Activated naive CD4-positive, alpha-beta T cell treated with anti-CD3 and anti-CD28 coated beads for 36 hours (primary cell): ENCODE results near the gene SCN8A. TPM values are rescaled to one million over a fixed set of nuclear protein-coding genes. Genes with fewer than 3 reads are reported as not detected.

Experiments used
- CTCF ChIA-PET: fragments of 350-600 bp; sonication (Branson Sonifier 250); formaldehyde crosslinking; loops from one replicate; lab custom pipeline; 2021; ENCODE audit warnings: antibody characterized with exemption; lab: Charles Lee
- DNase-seq: peaks from one replicate; pipeline ENCODE4 v3.0.0-alpha.2; 2020
- H3K27ac Mint-ChIP-seq: one replicate; pipeline ENCODE4 v1.8.0; 2021; ENCODE audit warnings: mild to moderate bottlenecking, mixed read lengths
- H3K27me3 Mint-ChIP-seq: one replicate; pipeline ENCODE4 v1.8.0; 2021; ENCODE audit warnings: low read depth, mixed read lengths
- H3K36me3 Mint-ChIP-seq: one replicate; pipeline ENCODE4 v1.8.0; 2021; ENCODE audit warnings: low read depth, mixed read lengths
- H3K4me1 Mint-ChIP-seq: one replicate; pipeline ENCODE4 v1.8.0; 2021; ENCODE audit warnings: low read depth, mixed read lengths
- H3K4me3 Mint-ChIP-seq: one replicate; pipeline ENCODE4 v1.8.0; 2021; ENCODE audit warnings: mild to moderate bottlenecking, moderate library complexity, mixed read lengths
- H3K9me3 Mint-ChIP-seq: one replicate; pipeline ENCODE4 v1.8.0; 2021; ENCODE audit warnings: mixed read lengths
- intact Hi-C: fragments of 100-400 bp; cut with micrococcal nuclease; formaldehyde crosslinking; loops from one replicate; pipeline ENCODE4 v1.15.1; 2023
- total RNA-seq, 2 experiments: library from RNA; stranded (reverse); gene quantifications; one replicate each; pipeline ENCODE4 v1.2.3, GENCODE V29; 2021

SCN8A gene
- total RNA-seq, 2 experiments from 2014 or later, result 0.42 to 0.50 TPM

DNA sequence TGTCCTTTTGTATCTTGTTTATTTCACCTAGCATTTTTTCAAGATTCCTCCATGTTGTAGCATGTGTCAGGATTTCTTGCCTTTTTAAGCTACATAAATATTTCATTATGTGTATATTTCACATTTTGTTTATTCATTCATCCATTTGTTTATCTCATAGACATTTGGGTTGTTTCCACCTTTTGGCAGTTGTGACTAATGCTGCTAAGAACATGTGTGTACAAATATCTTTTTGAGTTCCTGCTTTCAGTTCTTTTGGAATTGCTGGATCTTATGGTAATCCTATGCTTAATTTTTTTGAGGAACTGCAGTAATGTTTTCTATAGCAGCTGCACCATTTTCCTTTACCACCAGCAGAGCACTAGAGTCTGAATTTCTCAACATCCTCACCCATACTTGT lies 62.4 kb downstream of the SCN8A start:
- intact Hi-C loops, result no loop called here
- Mint-ChIP-seq H3K4me1 (no peaks in the 10 kb centered on the region), H3K36me3 (no peaks in the 10 kb centered on the region), H3K9me3 (no peaks in the 10 kb centered on the region), H3K27me3 (peaks cover 14% of the 10 kb centered on the region), H3K27ac (no peak overlapping the region), H3K4me3 (no peak overlapping the region)
- CTCF ChIA-PET, result no interaction called here
- DNase-seq, result no peak

- Mint-ChIP-seq H3K36me3 (no peaks in the 10 kb centered on the region), H3K9me3 (no peaks in the 10 kb centered on the region)
- CTCF ChIA-PET, result no interaction called here
Measured at GRCh38 chr12:51661199-51661598, 70.2 kb downstream of the SCN8A start.

DNA sequence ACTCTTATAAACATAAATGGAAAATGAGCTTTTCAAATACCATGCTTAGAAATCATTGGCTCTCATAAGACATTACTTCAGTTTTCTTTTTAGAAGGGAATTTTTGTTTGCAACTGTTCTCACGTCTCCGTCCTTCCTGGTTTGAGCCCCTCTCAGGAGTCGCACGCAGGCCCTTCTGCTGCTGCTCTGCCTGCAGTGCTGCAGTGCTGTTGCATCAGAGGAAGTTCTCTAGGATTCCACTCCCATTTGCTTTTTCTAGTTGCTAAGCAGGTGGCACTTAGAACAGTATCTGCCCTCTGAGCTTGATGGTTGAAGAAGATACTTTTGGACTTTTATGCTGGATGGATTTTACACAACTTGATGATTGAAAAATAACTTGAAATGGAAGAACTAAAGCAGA lies 70.8 kb downstream of the SCN8A start:
- Mint-ChIP-seq H3K27ac (no peak overlapping the region), H3K4me1 (no peaks in the 10 kb centered on the region), H3K4me3 (no peak overlapping the region), H3K9me3 (no peaks in the 10 kb centered on the region), H3K27me3 (peaks cover 12% of the 10 kb centered on the region), H3K36me3 (no peaks in the 10 kb centered on the region)
- intact Hi-C loops, result no loop called here
- DNase-seq, result no peak
- CTCF ChIA-PET, result interaction anchor here (1.2 kb wide), 1 partner anchor 34 kb away, joined by 3 read pairs; no protein-coding TSS in a partner anchor

More at GRCh38 chr12:51661199-51661598, 70.2 kb downstream of the SCN8A start:
- intact Hi-C loops, result no loop called here
- no peak overlapping the region for H3K4me3 Mint-ChIP-seq
- H3K27me3 Mint-ChIP-seq, result peaks cover 12% of the 10 kb centered on the region
- H3K4me1 Mint-ChIP-seq, result no peaks in the 10 kb centered on the region
- no peak for DNase-seq
- H3K27ac Mint-ChIP-seq, result no peak overlapping the region

DNA sequence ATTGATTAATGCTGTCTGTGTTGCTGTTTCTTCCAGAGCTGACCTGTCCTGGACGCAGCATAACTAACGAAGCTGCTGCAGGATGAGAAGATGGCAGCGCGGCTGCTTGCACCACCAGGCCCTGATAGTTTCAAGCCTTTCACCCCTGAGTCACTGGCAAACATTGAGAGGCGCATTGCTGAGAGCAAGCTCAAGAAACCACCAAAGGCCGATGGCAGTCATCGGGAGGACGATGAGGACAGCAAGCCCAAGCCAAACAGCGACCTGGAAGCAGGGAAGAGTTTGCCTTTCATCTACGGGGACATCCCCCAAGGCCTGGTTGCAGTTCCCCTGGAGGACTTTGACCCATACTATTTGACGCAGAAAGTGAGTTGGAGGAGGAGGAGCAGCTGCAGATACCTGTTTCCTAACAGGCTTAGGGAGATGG lies 71.7 kb downstream of the SCN8A start:
- no peak overlapping the region for H3K27ac Mint-ChIP-seq
- H3K4me3 Mint-ChIP-seq, result no peak overlapping the region
- H3K27me3 Mint-ChIP-seq, result peaks cover 9% of the 10 kb centered on the region
- DNase-seq, result no peak
- intact Hi-C loops, result no loop called here
- CTCF ChIA-PET, result interaction anchor here (1.2 to 1.7 kb wide), 2 partner anchors 25 to 35 kb away, joined by 3 to 4 read pairs; no protein-coding TSS in a partner anchor
- no peaks in the 10 kb centered on the region for H3K9me3 Mint-ChIP-seq
- H3K4me1 Mint-ChIP-seq, result no peaks in the 10 kb centered on the region
- no peaks in the 10 kb centered on the region for H3K36me3 Mint-ChIP-seq

DNA sequence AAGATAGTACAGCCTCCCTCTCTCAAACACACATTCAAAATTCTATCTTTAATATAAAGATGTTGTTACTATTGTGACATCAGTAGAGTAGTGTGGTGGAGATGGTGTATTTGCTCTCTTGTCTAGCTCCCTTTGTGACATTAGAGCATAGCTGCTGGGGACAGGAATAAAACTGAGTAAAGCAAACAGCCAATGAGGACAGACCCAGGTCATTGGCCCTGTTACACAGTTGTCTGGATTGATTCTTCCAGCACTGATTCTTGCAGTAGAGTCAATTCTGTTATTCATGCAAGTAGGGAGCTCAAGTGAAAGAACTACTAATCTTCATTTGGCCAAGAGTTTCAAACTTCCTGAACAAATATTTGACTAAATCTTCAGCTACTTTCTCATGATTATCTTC lies 72.4 kb downstream of the SCN8A start:
- no peak for DNase-seq
- Mint-ChIP-seq H3K4me3 (no peak overlapping the region), H3K4me1 (no peaks in the 10 kb centered on the region), H3K27ac (no peak overlapping the region), H3K27me3 (peaks cover 5% of the 10 kb centered on the region), H3K36me3 (no peaks in the 10 kb centered on the region), H3K9me3 (no peaks in the 10 kb centered on the region)
- CTCF ChIA-PET, result interaction anchor here (0.5 to 1.7 kb wide), 2 partner anchors 26 to 56 kb away, joined by 3 to 4 read pairs; no protein-coding TSS in a partner anchor
- intact Hi-C loops, result no loop called here

- CTCF ChIA-PET, result no interaction called here
- no peak overlapping the region for H3K4me3 Mint-ChIP-seq
- no peaks in the 10 kb centered on the region for H3K36me3 Mint-ChIP-seq
- intact Hi-C loops, result no loop called here
- H3K27ac Mint-ChIP-seq, result no peak overlapping the region
- no peaks in the 10 kb centered on the region for H3K9me3 Mint-ChIP-seq
- no peaks in the 10 kb centered on the region for H3K27me3 Mint-ChIP-seq
- H3K4me1 Mint-ChIP-seq, result peaks cover 8% of the 10 kb centered on the region
- DNase-seq, result no peak
Measured at GRCh38 chr12:51666696-51667095, 75.7 kb downstream of the SCN8A start.

DNA sequence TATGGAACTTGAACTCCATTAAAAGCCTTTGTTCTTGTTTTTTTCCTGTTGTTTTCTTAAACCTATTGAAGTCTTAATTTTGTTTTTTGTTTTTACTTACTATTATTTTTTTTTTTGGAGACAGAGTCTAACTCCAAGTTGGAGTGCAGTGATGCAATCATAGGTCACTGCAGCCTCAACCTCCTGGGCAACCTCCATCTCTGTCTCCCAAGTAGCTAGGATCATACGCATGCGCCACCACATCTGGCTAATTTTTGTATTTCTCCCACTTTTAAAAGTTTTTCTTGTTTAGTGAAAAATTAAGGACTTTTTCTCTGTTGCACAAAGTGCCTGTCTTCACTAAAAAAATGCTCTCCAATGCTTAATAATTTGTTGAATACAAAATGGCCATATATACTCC lies 76.2 kb downstream of the SCN8A start:
- no peak for DNase-seq
- Mint-ChIP-seq H3K27ac (no peak overlapping the region), H3K4me3 (no peak overlapping the region), H3K9me3 (no peaks in the 10 kb centered on the region), H3K36me3 (no peaks in the 10 kb centered on the region), H3K27me3 (no peaks in the 10 kb centered on the region), H3K4me1 (peaks cover 8% of the 10 kb centered on the region)
- CTCF ChIA-PET, result no interaction called here
- intact Hi-C loops, result no loop called here

DNA sequence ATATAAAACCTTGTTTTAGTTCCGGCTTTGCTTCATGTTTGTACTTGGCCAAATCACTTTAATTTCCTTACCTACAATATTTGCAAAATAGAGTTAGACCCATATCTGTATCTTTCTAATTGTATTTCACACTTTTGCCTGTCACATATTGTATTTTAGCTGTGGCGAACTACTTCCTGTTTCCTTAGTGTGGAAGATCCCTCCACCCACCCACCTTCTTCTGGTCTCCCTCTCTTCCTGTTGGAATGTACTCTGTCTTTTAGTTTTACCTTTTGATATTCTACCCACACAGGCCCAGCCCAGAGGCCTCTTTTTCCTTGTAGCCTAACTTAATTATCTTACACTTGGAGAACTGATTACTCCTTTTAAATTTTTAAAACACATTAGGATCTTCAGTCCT lies 78.2 kb downstream of the SCN8A start:
- Mint-ChIP-seq H3K4me1 (peaks cover 8% of the 10 kb centered on the region), H3K36me3 (no peaks in the 10 kb centered on the region), H3K9me3 (no peaks in the 10 kb centered on the region), H3K27me3 (no peaks in the 10 kb centered on the region), H3K4me3 (no peak overlapping the region), H3K27ac (no peak overlapping the region)
- no peak for DNase-seq
- intact Hi-C loops, result no loop called here
- CTCF ChIA-PET, result interaction anchor here (1.4 kb wide), 1 partner anchor 10 kb away, joined by 5 read pairs; no protein-coding TSS in a partner anchor

GRCh38 chr12:51669996-51670395 lies 79.0 kb downstream of the SCN8A start:
- intact Hi-C loops, result loop anchor here (10.0 kb wide), 1 partner anchor 205 kb away; no protein-coding TSS in a partner anchor
- no peak overlapping the region for H3K4me3 Mint-ChIP-seq
- CTCF ChIA-PET, result no interaction called here

GRCh38 chr12:51672334-51672733 lies 81.3 kb downstream of the SCN8A start:
- no peak for DNase-seq
- no peaks in the 10 kb centered on the region for H3K36me3 Mint-ChIP-seq
- no peaks in the 10 kb centered on the region for H3K27me3 Mint-ChIP-seq
- H3K4me1 Mint-ChIP-seq, result peaks cover 8% of the 10 kb centered on the region
- H3K4me3 Mint-ChIP-seq, result no peak overlapping the region
- intact Hi-C loops, result loop anchor here (10.0 kb wide), 1 partner anchor 202 kb away; no protein-coding TSS in a partner anchor
- no peaks in the 10 kb centered on the region for H3K9me3 Mint-ChIP-seq
- CTCF ChIA-PET, result no interaction called here
- no peak overlapping the region for H3K27ac Mint-ChIP-seq

More at GRCh38 chr12:51669996-51670395, 79.0 kb downstream of the SCN8A start:
- Mint-ChIP-seq H3K4me1 (peaks cover 8% of the 10 kb centered on the region), H3K27me3 (no peaks in the 10 kb centered on the region), H3K36me3 (no peaks in the 10 kb centered on the region), H3K27ac (no peak overlapping the region), H3K9me3 (no peaks in the 10 kb centered on the region)
- DNase-seq, result no peak

DNA sequence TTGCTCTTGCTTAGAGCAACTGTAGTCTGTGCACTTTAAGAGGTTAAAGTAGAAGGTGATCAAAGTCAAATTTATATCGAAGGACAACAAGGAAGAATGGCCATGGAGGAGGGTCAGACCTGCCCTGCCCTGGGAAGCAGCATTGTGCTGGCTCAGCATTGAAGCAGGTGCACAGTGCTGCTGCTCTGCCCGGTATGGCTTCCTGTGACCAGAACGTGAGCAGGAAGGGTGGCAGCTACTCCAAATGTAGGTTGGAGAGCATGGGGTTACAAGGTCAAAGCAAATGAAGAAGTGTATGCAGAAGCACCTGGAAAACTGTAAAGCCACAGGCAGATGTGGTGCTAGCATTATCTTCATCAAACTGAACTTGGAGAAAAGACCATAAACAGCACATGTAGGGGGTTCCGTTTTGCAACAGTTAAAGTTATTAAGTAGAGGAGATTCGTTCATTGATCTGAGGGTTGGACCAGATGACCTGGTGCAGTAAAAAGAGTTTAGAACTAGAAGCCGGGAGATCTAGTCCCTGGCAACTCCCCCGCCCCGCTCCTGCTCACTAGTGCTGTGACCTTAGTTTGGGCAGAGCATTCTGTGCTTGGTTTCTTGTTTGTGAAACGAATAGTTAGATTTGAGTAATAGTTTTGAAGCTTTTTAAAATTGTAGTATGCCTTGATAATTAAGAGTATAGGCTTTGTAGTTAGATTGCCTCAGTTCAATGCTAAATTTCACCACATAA lies 84.2 kb downstream of the SCN8A start:
- no peak for DNase-seq
- Mint-ChIP-seq H3K9me3 (no peaks in the 10 kb centered on the region), H3K4me3 (no peak overlapping the region), H3K27me3 (no peaks in the 10 kb centered on the region), H3K27ac (no peak overlapping the region), H3K4me1 (no peaks in the 10 kb centered on the region), H3K36me3 (no peaks in the 10 kb centered on the region)
- CTCF ChIA-PET, result interaction anchor here (1.0 kb wide), 1 partner anchor 211 kb away, joined by 3 read pairs; no protein-coding TSS in a partner anchor
- intact Hi-C loops, result loop anchor here (10.0 kb wide), 1 partner anchor 200 kb away; no protein-coding TSS in a partner anchor

DNA sequence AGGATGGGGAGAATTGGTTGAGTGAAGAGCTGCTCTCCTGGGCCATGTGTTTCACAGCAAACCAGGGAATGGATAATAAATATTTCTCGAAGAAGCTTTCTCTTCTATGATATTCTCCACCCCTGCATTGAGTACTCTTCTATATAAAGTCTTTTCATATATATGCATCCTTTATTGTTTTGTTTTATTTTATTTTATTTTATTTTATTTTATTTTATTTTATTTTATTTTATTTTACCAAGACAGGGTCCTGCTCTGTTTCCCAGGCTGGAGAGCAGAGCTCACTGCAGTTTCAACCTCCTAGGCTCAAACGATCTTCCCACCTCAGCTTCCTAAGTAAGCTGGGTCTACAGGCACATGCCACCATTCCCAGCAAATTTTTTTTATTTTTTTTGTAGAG lies 85.8 kb downstream of the SCN8A start:
- H3K36me3 Mint-ChIP-seq, result no peaks in the 10 kb centered on the region
- no peaks in the 10 kb centered on the region for H3K4me1 Mint-ChIP-seq
- H3K27me3 Mint-ChIP-seq, result no peaks in the 10 kb centered on the region
- H3K4me3 Mint-ChIP-seq, result no peak overlapping the region
- CTCF ChIA-PET, result interaction anchor here (0.5 to 2.5 kb wide), 5 partner anchors 10 to 1453 kb away, joined by 3 to 11 read pairs (median 3); no protein-coding TSS in a partner anchor
- no peak for DNase-seq
- H3K9me3 Mint-ChIP-seq, result no peaks in the 10 kb centered on the region
- H3K27ac Mint-ChIP-seq, result no peak overlapping the region
- intact Hi-C loops, result loop anchor here (10.0 kb wide), 1 partner anchor 198 kb away; no protein-coding TSS in a partner anchor
